ENCODE results near the gene GPATCH2.

GRCh38 chr1:217554849-217555248 lies 76.0 kb downstream of the GPATCH2 start:
- no peak for TF ChIP-seq CTCF (conservative IDR thresholded peaks at IDR 0.05 in 1 of 2, IDR thresholded peaks at IDR 0.05 in 1 of 2; ENCODE audit: extremely low read depth in 1 of 2, insufficient read depth in 1 of 2, low read depth in 1 of 2, low read length in 2 of 2)
- TF ChIP-seq EZH2 (IDR thresholded peaks at IDR 0.05; ENCODE audit: borderline replicate concordance, low read length): no peak

Data from mammary epithelial cell (primary cell).